Kasumi-1 (cell line): ENCODE results near the gene NCAPD2.

ENCODE experiments used
- DNase-seq, 2 experiments: peaks; one replicate each; lab custom pipeline; 2025; lab: John Stamatoyannopoulos, UW

Gene NCAPD2

GRCh38 chr12:6493497-6494257, at the start of gene NCAPD2:
Gene NCAPD2 (plus strand): TSS chr12:6494102. CDS start chr12:6495099, 997 bp downstream.
- DNase-seq = peak; percentile 83 to 84

GRCh38 chr12:6444704-6445688, 48.9 kb upstream of the NCAPD2 start, which contains the start of gene CD27:
Gene CD27 (plus strand): TSS chr12:6444955. CDS start chr12:6445096, 141 bp downstream.
- no peak for DNase-seq

GRCh38 chr12:6450091-6450868, 43.6 kb upstream of the NCAPD2 start:
- no peak for DNase-seq

GRCh38 chr12:6450869-6451347, 43.0 kb upstream of the NCAPD2 start:
- DNase-seq = no peak

- peak; percentile 58 to 69 for DNase-seq
Observed at GRCh38 chr12:6451348-6452244, 42.3 kb upstream of the NCAPD2 start, which contains the start of gene TAPBPL. Gene TAPBPL (plus strand): TSS chr12:6452042. CDS start chr12:6452249, 207 bp downstream.

- no peak for DNase-seq
Observed at GRCh38 chr12:6452245-6452943, 41.5 kb upstream of the NCAPD2 start.

GRCh38 chr12:6452944-6453630, 40.8 kb upstream of the NCAPD2 start:
- no peak for DNase-seq

- no peak for DNase-seq
Observed at GRCh38 chr12:6457220-6457945, 36.5 kb upstream of the NCAPD2 start.

GRCh38 chr12:6458281-6459003, 35.5 kb upstream of the NCAPD2 start:
- DNase-seq = no peak

- no peak for DNase-seq
Observed at GRCh38 chr12:6459004-6459337, 34.9 kb upstream of the NCAPD2 start.

GRCh38 chr12:6460751-6461371, 33.0 kb upstream of the NCAPD2 start:
- DNase-seq = no peak

- DNase-seq = peak; percentile 89 to 95
Observed at GRCh38 chr12:6461401-6462233, 32.3 kb upstream of the NCAPD2 start.

GRCh38 chr12:6462234-6462995, 31.5 kb upstream of the NCAPD2 start:
- peak in 1 of 2 experiments; percentile 27 for DNase-seq

GRCh38 chr12:6463216-6463615, 30.7 kb upstream of the NCAPD2 start:
- DNase-seq = no peak

- DNase-seq = no peak
Observed at GRCh38 chr12:6463858-6464257, 30.0 kb upstream of the NCAPD2 start.

GRCh38 chr12:6464531-6464930, 29.4 kb upstream of the NCAPD2 start:
- DNase-seq = no peak
